Measurements from ENCODE around the gene SIPA1. TPM values are rescaled to one million over a fixed set of nuclear protein-coding genes. Genes with fewer than 3 reads are reported as not detected.

Gene SIPA1
- total RNA-seq, 1 donor from 2014 or later: 42.9 TPM

DNA sequence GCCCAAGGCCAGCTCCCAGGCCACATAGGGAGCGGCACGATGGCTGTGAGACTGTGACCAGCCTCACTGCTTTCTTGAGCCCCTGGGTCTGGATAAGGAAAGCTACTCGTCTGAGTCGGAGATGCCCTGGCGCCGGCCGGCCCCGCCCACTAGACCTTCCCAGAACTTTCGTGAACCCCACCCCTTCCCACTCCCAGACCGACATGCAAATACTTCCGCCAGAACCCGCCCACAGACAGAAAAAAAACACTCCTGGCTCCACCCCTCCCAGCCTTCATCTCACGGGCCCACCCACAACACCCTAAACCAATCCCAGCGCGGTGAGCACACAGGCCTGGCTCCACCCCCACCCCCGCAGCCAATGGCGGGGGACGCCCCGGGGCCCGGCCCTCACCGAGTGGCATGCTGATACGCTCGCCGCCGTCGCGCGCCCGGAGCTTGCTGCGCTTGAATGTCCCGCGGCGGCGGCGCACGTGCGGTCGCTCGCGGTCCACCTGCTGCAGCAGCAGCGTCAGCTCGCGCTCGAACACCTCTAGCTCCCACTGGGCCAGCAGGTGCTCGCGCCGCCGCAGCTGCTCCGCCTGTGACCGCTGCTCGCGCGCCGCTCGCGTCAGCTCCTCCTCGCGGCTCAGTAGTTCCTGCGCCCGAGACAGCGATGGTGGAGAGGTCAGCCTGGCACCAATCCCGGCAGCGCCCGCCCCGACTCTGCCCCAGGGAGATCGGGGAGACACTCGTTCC, 30.9 kb upstream of the SIPA1 start:
- DNase-seq (ENCODE audit: low spot score in 2 of 2, unreplicated experiment in 2 of 2): peak; percentile 89 to 91
- Mint-ChIP-seq H3K4me1 (peaks cover 14% of the 10 kb centered on the region), H3K9me3 (no peaks in the 10 kb centered on the region), H3K4me3 (peak overlapping the region; percentile 41), H3K36me3 (peaks cover 16% of the 10 kb centered on the region), H3K27ac (peak overlapping the region; percentile 67), H3K27me3 (ENCODE audit: low read depth) (no peaks in the 10 kb centered on the region)
- TF ChIP-seq, protein P1, sequence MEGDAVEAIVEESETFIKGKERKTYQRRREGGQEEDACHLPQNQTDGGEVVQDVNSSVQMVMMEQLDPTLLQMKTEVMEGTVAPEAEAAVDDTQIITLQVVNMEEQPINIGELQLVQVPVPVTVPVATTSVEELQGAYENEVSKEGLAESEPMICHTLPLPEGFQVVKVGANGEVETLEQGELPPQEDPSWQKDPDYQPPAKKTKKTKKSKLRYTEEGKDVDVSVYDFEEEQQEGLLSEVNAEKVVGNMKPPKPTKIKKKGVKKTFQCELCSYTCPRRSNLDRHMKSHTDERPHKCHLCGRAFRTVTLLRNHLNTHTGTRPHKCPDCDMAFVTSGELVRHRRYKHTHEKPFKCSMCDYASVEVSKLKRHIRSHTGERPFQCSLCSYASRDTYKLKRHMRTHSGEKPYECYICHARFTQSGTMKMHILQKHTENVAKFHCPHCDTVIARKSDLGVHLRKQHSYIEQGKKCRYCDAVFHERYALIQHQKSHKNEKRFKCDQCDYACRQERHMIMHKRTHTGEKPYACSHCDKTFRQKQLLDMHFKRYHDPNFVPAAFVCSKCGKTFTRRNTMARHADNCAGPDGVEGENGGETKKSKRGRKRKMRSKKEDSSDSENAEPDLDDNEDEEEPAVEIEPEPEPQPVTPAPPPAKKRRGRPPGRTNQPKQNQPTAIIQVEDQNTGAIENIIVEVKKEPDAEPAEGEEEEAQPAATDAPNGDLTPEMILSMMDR (IDR thresholded peaks at IDR 0.05; ENCODE audit: unreplicated experiment): no peak

GRCh38 chr11:65607614-65608426, 30.1 kb upstream of the SIPA1 start:
- TF ChIP-seq, protein P1 (IDR thresholded peaks at IDR 0.05; ENCODE audit: unreplicated experiment): no peak
- DNase-seq (ENCODE audit: low spot score in 2 of 2, unreplicated experiment in 2 of 2): no peak
- Mint-ChIP-seq H3K36me3 (peaks cover 16% of the 10 kb centered on the region), H3K4me3 (peak overlapping the region; percentile 30), H3K27ac (peak overlapping the region; percentile 21), H3K27me3 (ENCODE audit: low read depth) (no peaks in the 10 kb centered on the region), H3K4me1 (peaks cover 20% of the 10 kb centered on the region), H3K9me3 (no peaks in the 10 kb centered on the region)

DNA sequence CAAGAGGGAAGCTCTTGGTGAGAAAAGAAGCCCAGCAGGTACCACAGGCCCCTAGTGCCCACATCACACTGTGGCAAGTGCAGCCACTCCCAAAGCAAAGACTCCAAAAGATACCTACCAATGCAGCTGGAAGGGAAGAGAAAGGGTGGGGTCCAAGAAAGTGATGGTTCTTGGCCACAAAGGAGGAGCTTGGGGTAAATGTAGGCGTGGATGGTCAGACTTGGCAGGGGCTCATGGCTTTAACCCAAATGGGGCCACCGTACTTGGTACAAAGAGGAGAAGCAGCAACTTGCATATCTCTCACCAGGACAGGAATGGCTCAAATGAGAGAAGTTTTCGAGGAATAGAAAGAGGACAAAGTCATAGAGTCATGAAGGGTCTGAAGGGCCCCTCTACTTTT, 28.7 kb upstream of the SIPA1 start:
- Mint-ChIP-seq H3K9me3 (no peaks in the 10 kb centered on the region), H3K4me3 (no peak overlapping the region), H3K4me1 (peaks cover 25% of the 10 kb centered on the region), H3K36me3 (peaks cover 13% of the 10 kb centered on the region), H3K27me3 (ENCODE audit: low read depth) (no peaks in the 10 kb centered on the region), H3K27ac (no peak overlapping the region)
- TF ChIP-seq, protein P1 (IDR thresholded peaks at IDR 0.05; ENCODE audit: unreplicated experiment): no peak
- DNase-seq (ENCODE audit: low spot score in 2 of 2, unreplicated experiment in 2 of 2): no peak

GRCh38 chr11:65609665-65610064, 28.2 kb upstream of the SIPA1 start:
- H3K27ac Mint-ChIP-seq: no peak overlapping the region

DNA sequence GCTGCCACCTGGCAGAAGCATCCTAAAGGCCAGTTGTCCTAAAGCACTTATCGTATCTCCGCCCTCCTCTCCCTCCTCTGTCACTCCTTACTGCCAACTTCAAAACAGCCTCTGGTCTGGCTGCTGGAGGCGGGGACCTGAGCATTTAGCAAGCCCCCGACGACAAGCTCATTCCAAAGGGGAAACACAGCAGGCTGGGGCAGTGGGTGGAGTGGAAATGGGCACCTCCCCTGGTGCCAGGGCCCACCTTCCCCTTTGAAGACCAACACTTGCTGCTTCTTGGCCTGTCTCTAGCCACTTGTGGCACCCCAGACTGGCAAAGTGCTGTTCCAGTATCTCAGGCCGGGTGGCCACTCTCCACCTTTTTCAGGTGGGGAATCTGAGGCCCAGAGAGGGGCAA, 27.5 kb upstream of the SIPA1 start:
- TF ChIP-seq, protein P1 (IDR thresholded peaks at IDR 0.05; ENCODE audit: unreplicated experiment): no peak
- Mint-ChIP-seq H3K27ac (no peak overlapping the region), H3K4me1 (peaks cover 25% of the 10 kb centered on the region), H3K27me3 (ENCODE audit: low read depth) (no peaks in the 10 kb centered on the region), H3K9me3 (no peaks in the 10 kb centered on the region), H3K36me3 (peaks cover 10% of the 10 kb centered on the region), H3K4me3 (no peak overlapping the region)
- DNase-seq (ENCODE audit: low spot score in 2 of 2, unreplicated experiment in 2 of 2): no peak

More at GRCh38 chr11:65609665-65610064, 28.2 kb upstream of the SIPA1 start:
- Mint-ChIP-seq H3K4me1 (peaks cover 25% of the 10 kb centered on the region), H3K27me3 (ENCODE audit: low read depth) (no peaks in the 10 kb centered on the region), H3K9me3 (no peaks in the 10 kb centered on the region), H3K4me3 (no peak overlapping the region), H3K36me3 (peaks cover 10% of the 10 kb centered on the region)
- DNase-seq (ENCODE audit: low spot score in 2 of 2, unreplicated experiment in 2 of 2): no peak
- TF ChIP-seq, protein P1 (IDR thresholded peaks at IDR 0.05; ENCODE audit: unreplicated experiment): no peak

All from mesothelial cell of epicardium (in vitro differentiated cells).